Measurements from ENCODE around the gene HIVEP3.

HIVEP3 gene

GRCh38 chr1:41838266-41838665 lies 80.5 kb downstream of the HIVEP3 start:
- Histone ChIP-seq H3K4me1 (ENCODE audit: insufficient read depth, insufficient read length) (peaks cover 12% of the 10 kb centered on the region), H3K4me3 (ENCODE audit: insufficient read length, low read depth) (no peak overlapping the region)
- DNase-seq (ENCODE audit: low read depth, low spot score), result no peak

GRCh38 chr1:41837691-41838090 lies 81.0 kb downstream of the HIVEP3 start:
- no peak overlapping the region for H3K4me3 ChIP-seq (ENCODE audit: insufficient read length, low read depth)
- no peak overlapping the region for H3K9ac ChIP-seq (ENCODE audit: insufficient read length, low read depth)
- peaks cover 3% of the 10 kb centered on the region for H3K27me3 ChIP-seq (ENCODE audit: insufficient read depth, insufficient read length)
- TF ChIP-seq YY1 (IDR thresholded peaks at IDR 0.05; ENCODE audit: insufficient read depth, insufficient read length) (no peak), ZNF274 (IDR thresholded peaks at IDR 0.05; ENCODE audit: low read depth, low read length) (no peak), SUZ12 (IDR thresholded peaks at IDR 0.05; ENCODE audit: extremely low read depth, insufficient read depth, insufficient read length) (no peak)
- no peaks in the 10 kb centered on the region for H3K9me3 ChIP-seq (ENCODE audit: insufficient read depth, low read length)
- peaks cover 10% of the 10 kb centered on the region for H3K4me1 ChIP-seq (ENCODE audit: insufficient read depth, insufficient read length)
- DNase-seq (ENCODE audit: low read depth, low spot score), result no peak
- H3K36me3 ChIP-seq (ENCODE audit: insufficient read depth, insufficient read length, low read length), result no peaks in the 10 kb centered on the region

More at GRCh38 chr1:41838266-41838665, 80.5 kb downstream of the HIVEP3 start:
- Histone ChIP-seq H3K9ac (ENCODE audit: insufficient read length, low read depth) (no peak overlapping the region), H3K9me3 (ENCODE audit: insufficient read depth, low read length) (no peaks in the 10 kb centered on the region), H3K36me3 (ENCODE audit: insufficient read depth, insufficient read length, low read length) (no peaks in the 10 kb centered on the region), H3K27me3 (ENCODE audit: insufficient read depth, insufficient read length) (peaks cover 3% of the 10 kb centered on the region)
- no peak for TF ChIP-seq SUZ12 (IDR thresholded peaks at IDR 0.05; ENCODE audit: extremely low read depth, insufficient read depth, insufficient read length)
- no peak for TF ChIP-seq ZNF274 (IDR thresholded peaks at IDR 0.05; ENCODE audit: low read depth, low read length)
- TF ChIP-seq YY1 (IDR thresholded peaks at IDR 0.05; ENCODE audit: insufficient read depth, insufficient read length), result no peak

- H3K4me3 ChIP-seq (ENCODE audit: insufficient read length, low read depth), result no peak overlapping the region
- H3K4me1 ChIP-seq (ENCODE audit: insufficient read depth, insufficient read length), result peaks cover 4% of the 10 kb centered on the region
- DNase-seq (ENCODE audit: low read depth, low spot score), result no peak
- H3K9me3 ChIP-seq (ENCODE audit: insufficient read depth, low read length), result no peaks in the 10 kb centered on the region
- H3K27me3 ChIP-seq (ENCODE audit: insufficient read depth, insufficient read length), result peaks cover 3% of the 10 kb centered on the region
- no peaks in the 10 kb centered on the region for H3K36me3 ChIP-seq (ENCODE audit: insufficient read depth, insufficient read length, low read length)
- TF ChIP-seq ZNF274 (IDR thresholded peaks at IDR 0.05; ENCODE audit: low read depth, low read length), result no peak
- no peak for TF ChIP-seq YY1 (IDR thresholded peaks at IDR 0.05; ENCODE audit: insufficient read depth, insufficient read length)
- TF ChIP-seq SUZ12 (IDR thresholded peaks at IDR 0.05; ENCODE audit: extremely low read depth, insufficient read depth, insufficient read length), result no peak
- no peak overlapping the region for H3K9ac ChIP-seq (ENCODE audit: insufficient read length, low read depth)
These were observed 83.2 kb downstream of the HIVEP3 start for GRCh38 chr1:41835485-41835884.

GRCh38 chr1:41833519-41834000 lies 85.2 kb downstream of the HIVEP3 start:
- no peak for TF ChIP-seq ZNF274 (IDR thresholded peaks at IDR 0.05; ENCODE audit: low read depth, low read length)
- TF ChIP-seq SUZ12 (IDR thresholded peaks at IDR 0.05; ENCODE audit: extremely low read depth, insufficient read depth, insufficient read length), result no peak
- no peak for TF ChIP-seq YY1 (IDR thresholded peaks at IDR 0.05; ENCODE audit: insufficient read depth, insufficient read length)
- Histone ChIP-seq H3K9me3 (ENCODE audit: insufficient read depth, low read length) (no peaks in the 10 kb centered on the region), H3K4me1 (ENCODE audit: insufficient read depth, insufficient read length) (peaks cover 4% of the 10 kb centered on the region), H3K4me3 (ENCODE audit: insufficient read length, low read depth) (no peak overlapping the region), H3K9ac (ENCODE audit: insufficient read length, low read depth) (no peak overlapping the region), H3K27me3 (ENCODE audit: insufficient read depth, insufficient read length) (peaks cover 3% of the 10 kb centered on the region), H3K36me3 (ENCODE audit: insufficient read depth, insufficient read length, low read length) (no peaks in the 10 kb centered on the region)
- no peak for DNase-seq (ENCODE audit: low read depth, low spot score)

- peaks cover 4% of the 10 kb centered on the region for H3K4me1 ChIP-seq (ENCODE audit: insufficient read depth, insufficient read length)
- no peaks in the 10 kb centered on the region for H3K9me3 ChIP-seq (ENCODE audit: insufficient read depth, low read length)
- H3K4me3 ChIP-seq (ENCODE audit: insufficient read length, low read depth), result no peak overlapping the region
- no peak for TF ChIP-seq YY1 (IDR thresholded peaks at IDR 0.05; ENCODE audit: insufficient read depth, insufficient read length)
- no peak for TF ChIP-seq SUZ12 (IDR thresholded peaks at IDR 0.05; ENCODE audit: extremely low read depth, insufficient read depth, insufficient read length)
- no peak for TF ChIP-seq ZNF274 (IDR thresholded peaks at IDR 0.05; ENCODE audit: low read depth, low read length)
- no peak overlapping the region for H3K9ac ChIP-seq (ENCODE audit: insufficient read length, low read depth)
- no peaks in the 10 kb centered on the region for H3K36me3 ChIP-seq (ENCODE audit: insufficient read depth, insufficient read length, low read length)
- H3K27me3 ChIP-seq (ENCODE audit: insufficient read depth, insufficient read length), result no peaks in the 10 kb centered on the region
- DNase-seq (ENCODE audit: low read depth, low spot score), result no peak
These were observed 88.0 kb downstream of the HIVEP3 start for GRCh38 chr1:41830726-41831125.

DNA sequence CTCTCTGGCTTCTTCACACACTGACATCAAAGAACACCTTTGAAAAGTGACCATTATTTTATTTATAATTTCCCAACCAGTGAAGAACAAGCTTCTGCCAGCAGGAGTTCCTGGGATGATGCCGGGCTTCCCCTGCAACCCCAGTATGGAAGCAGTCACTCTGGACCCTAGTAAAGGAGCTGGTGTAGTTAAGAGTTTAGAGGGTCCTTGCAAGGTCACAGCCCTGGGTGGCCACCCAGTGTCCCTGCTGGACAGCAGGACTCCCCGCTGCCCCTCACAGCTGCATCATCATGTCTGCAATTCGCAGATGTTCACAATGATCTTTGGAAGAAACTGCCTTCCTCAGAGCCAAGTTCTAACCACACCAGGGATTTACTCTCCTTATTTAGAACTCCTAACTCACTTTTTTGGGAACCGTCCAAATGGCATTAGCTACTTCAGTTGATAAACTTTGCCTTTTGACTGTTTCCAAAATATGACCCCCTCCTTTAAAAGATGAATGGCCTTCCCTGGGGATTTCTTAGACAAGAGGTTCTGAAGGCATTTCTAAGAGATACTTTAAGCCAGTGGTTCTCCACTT lies 90.6 kb downstream of the HIVEP3 start:
- Histone ChIP-seq H3K9ac (ENCODE audit: insufficient read length, low read depth) (no peak overlapping the region), H3K4me3 (ENCODE audit: insufficient read length, low read depth) (no peak overlapping the region), H3K36me3 (ENCODE audit: insufficient read depth, insufficient read length, low read length) (no peaks in the 10 kb centered on the region), H3K27me3 (ENCODE audit: insufficient read depth, insufficient read length) (no peaks in the 10 kb centered on the region), H3K4me1 (ENCODE audit: insufficient read depth, insufficient read length) (no peaks in the 10 kb centered on the region), H3K9me3 (ENCODE audit: insufficient read depth, low read length) (no peaks in the 10 kb centered on the region)
- DNase-seq (ENCODE audit: low read depth, low spot score), result no peak
- TF ChIP-seq SUZ12 (IDR thresholded peaks at IDR 0.05; ENCODE audit: extremely low read depth, insufficient read depth, insufficient read length), result no peak
- TF ChIP-seq ZNF274 (IDR thresholded peaks at IDR 0.05; ENCODE audit: low read depth, low read length), result no peak
- TF ChIP-seq YY1 (IDR thresholded peaks at IDR 0.05; ENCODE audit: insufficient read depth, insufficient read length), result no peak

GRCh38 chr1:41823471-41823870 lies 95.3 kb downstream of the HIVEP3 start:
- Histone ChIP-seq H3K9ac (ENCODE audit: insufficient read length, low read depth) (no peak overlapping the region), H3K27me3 (ENCODE audit: insufficient read depth, insufficient read length) (no peaks in the 10 kb centered on the region), H3K9me3 (ENCODE audit: insufficient read depth, low read length) (no peaks in the 10 kb centered on the region), H3K36me3 (ENCODE audit: insufficient read depth, insufficient read length, low read length) (no peaks in the 10 kb centered on the region), H3K4me1 (ENCODE audit: insufficient read depth, insufficient read length) (peaks cover 5% of the 10 kb centered on the region), H3K4me3 (ENCODE audit: insufficient read length, low read depth) (no peak overlapping the region)
- peak; percentile 98 for DNase-seq (ENCODE audit: low read depth, low spot score)
- no peak for TF ChIP-seq SUZ12 (IDR thresholded peaks at IDR 0.05; ENCODE audit: extremely low read depth, insufficient read depth, insufficient read length)
- TF ChIP-seq YY1 (IDR thresholded peaks at IDR 0.05; ENCODE audit: insufficient read depth, insufficient read length), result no peak
- TF ChIP-seq ZNF274 (IDR thresholded peaks at IDR 0.05; ENCODE audit: low read depth, low read length), result no peak
